A549 (cell line): ENCODE measurements around the gene SLC25A4. TPM values are rescaled to one million over a fixed set of nuclear protein-coding genes. Genes with fewer than 3 reads are reported as not detected.

Experiments
- ATAC-seq, 2 experiments: fragments of 200-7000 bp in 1 of 2; fragments of >200 bp in 1 of 2; cut with Nextera tagmentation in 1 of 2; cut with Tn5 transposase in 1 of 2; 3 replicates each; pipeline versions ENCODE4 v1.8.0 to v1.9.1; 2018 to 2020; ENCODE audit warnings: mild to moderate bottlenecking in 1 of 2, moderate library complexity in 1 of 2
- CTCF ChIA-PET: fragments of 300-600 bp; sonication (Branson Sonifier 250); formaldehyde crosslinking; extraction: SDS; loops from one replicate; lab custom pipeline; 2021; ENCODE audit warnings: antibody characterized with exemption, inconsistent platforms; lab: Yijun Ruan, JAX
- POLR2A ChIA-PET: fragments of 350-600 bp; formaldehyde crosslinking; extraction: SDS; loops from one replicate; lab custom pipeline; 2021; ENCODE audit warnings: antibody characterized with exemption, inconsistent platforms; lab: Yijun Ruan, JAX
- DNase-seq, 2 experiments: peaks; one replicate each; pipeline versions ENCODE4 v3.0.0 to v3.0.0-alpha.2; 2011 to 2016; ENCODE audit warnings: low read depth in 1 of 2, low spot score in 1 of 2
- FAIRE-seq: peaks from 2 replicates; lab custom pipeline; 2011; peaks lifted over from hg19 to GRCh38; lab: Jason Lieb, UNC
- H3K27ac ChIP-seq, 2 experiments: fragments of >200 bp; sonication (Bioruptor Twin); formaldehyde crosslinking; 3 replicates each; pipeline ENCODE4 v1.5.1; 2016 to 2017
- H3K4me1 ChIP-seq: fragments of >200 bp; sonication (Bioruptor Twin); formaldehyde crosslinking; 3 replicates; pipeline ENCODE4 v1.6.1; 2016
- H3K4me2 ChIP-seq: fragments of >200 bp; sonication (Bioruptor Twin); formaldehyde crosslinking; 3 replicates; pipeline ENCODE4 v1.6.1; 2016
- H3K4me3 ChIP-seq: fragments of >200 bp; sonication (Bioruptor Twin); formaldehyde crosslinking; 3 replicates; pipeline ENCODE4 v1.5.1; 2016
- H3K9me3 ChIP-seq: fragments of >200 bp; sonication (Bioruptor Twin); formaldehyde crosslinking; 3 replicates; pipeline ENCODE4 v1.6.1; 2016
- BHLHE40 ChIP-seq: IDR thresholded peaks from 2 replicates; pipeline ENCODE4 v1.6.1; 2012; ENCODE audit warnings: low read depth, low read length, inconsistent platforms
- CBX2 ChIP-seq: fragments of 200-600 bp; sonication (generic); IDR thresholded peaks from 2 replicates; pipeline ENCODE4 v1.6.1; 2016; ENCODE audit warnings: low read depth, mild to moderate bottlenecking, borderline replicate concordance
- CBX8 ChIP-seq: fragments of 200-600 bp; sonication (generic); IDR thresholded peaks from 2 replicates; pipeline ENCODE4 v1.6.1; 2016
- CEBPB ChIP-seq, 2 experiments: fragments of >200 bp in 1 of 2; sonication (Bioruptor Twin) in 1 of 2; formaldehyde crosslinking in 1 of 2; IDR thresholded peaks; 2 replicates each; pipeline ENCODE4 v1.6.1; 2012 to 2016
- EHF ChIP-seq: fragments of 250-450 bp; sonication (Bioruptor Pico); IDR thresholded peaks from 2 replicates; pipeline ENCODE4 v1.5.0; 2020; ENCODE audit warnings: mild to moderate bottlenecking
- EP300 ChIP-seq, 2 experiments: fragments of >200 bp; sonication (Bioruptor Twin); formaldehyde crosslinking; IDR thresholded peaks; 2 replicates in 1 of 2; 3 replicates in 1 of 2; pipeline ENCODE4 v1.6.1; 2016 to 2017
- FOSB ChIP-seq: fragments of 250-450 bp; sonication (Bioruptor Pico); IDR thresholded peaks from 2 replicates; pipeline ENCODE4 v1.5.0; 2020; ENCODE audit warnings: mild to moderate bottlenecking, moderate library complexity
- FOSL2 ChIP-seq, 2 experiments: fragments of 450-650 bp in 1 of 2; fragments of >200 bp in 1 of 2; sonication (Bioruptor Twin) in 1 of 2; formaldehyde crosslinking; IDR thresholded peaks; 2 replicates each; pipeline versions ENCODE4 v1.5.0 to v1.6.1; 2016 to 2020; ENCODE audit warnings: mild to moderate bottlenecking in 1 of 2, moderate library complexity in 1 of 2
- GATA3 ChIP-seq: IDR thresholded peaks from 2 replicates; pipeline ENCODE4 v1.6.1; 2012; ENCODE audit warnings: borderline replicate concordance
- HES2 ChIP-seq: fragments of >200 bp; sonication (Bioruptor Twin); formaldehyde crosslinking; IDR thresholded peaks from 2 replicates; pipeline ENCODE4 v1.6.1; 2016
- HMGXB4 ChIP-seq: fragments of 250-450 bp; sonication (Bioruptor Pico); IDR thresholded peaks from 2 replicates; pipeline ENCODE4 v1.5.0; 2021; ENCODE audit warnings: mild to moderate bottlenecking, moderate library complexity, borderline replicate concordance
- HOXA7 ChIP-seq: fragments of 250-450 bp; sonication (Bioruptor Pico); IDR thresholded peaks from 2 replicates; pipeline ENCODE4 v1.5.0; 2020; ENCODE audit warnings: mild to moderate bottlenecking, moderate library complexity
- HOXB13 ChIP-seq: fragments of 250-450 bp; sonication (Bioruptor Pico); IDR thresholded peaks from 2 replicates; pipeline ENCODE4 v1.5.0; 2020; ENCODE audit warnings: low read depth, mild to moderate bottlenecking, moderate library complexity
- HOXB5 ChIP-seq: fragments of 250-450 bp; sonication (Bioruptor Pico); IDR thresholded peaks from 2 replicates; pipeline ENCODE4 v1.5.0; 2020; ENCODE audit warnings: mild to moderate bottlenecking, moderate library complexity
- JUNB ChIP-seq: fragments of >200 bp; sonication (Bioruptor Twin); formaldehyde crosslinking; IDR thresholded peaks from 2 replicates; pipeline ENCODE4 v1.6.1; 2016
- MAFK ChIP-seq: fragments of 450-650 bp; IDR thresholded peaks from 2 replicates; pipeline ENCODE4 v1.6.1; 2014; ENCODE audit not compliant: partially characterized antibody
- NPAS2 ChIP-seq: fragments of 250-450 bp; sonication (Bioruptor Pico); IDR thresholded peaks from 2 replicates; pipeline ENCODE4 v1.8.0; 2022; ENCODE audit warnings: mild to moderate bottlenecking, moderate library complexity, borderline replicate concordance
- PBX3 ChIP-seq: IDR thresholded peaks from 2 replicates; pipeline ENCODE4 v1.6.1; 2012
- POLR2AphosphoS2 ChIP-seq: conservative IDR thresholded peaks from 2 replicates; pipeline ENCODE4 v1.6.1; 2012; ENCODE audit warnings: low read length, improper control_type of control experiment, inconsistent platforms
- RAD21 ChIP-seq, 2 experiments: fragments of >200 bp in 1 of 2; sonication (Bioruptor Twin) in 1 of 2; formaldehyde crosslinking in 1 of 2; IDR thresholded peaks in 1 of 2; conservative IDR thresholded peaks in 1 of 2; 2 replicates in 1 of 2; 3 replicates in 1 of 2; pipeline ENCODE4 v1.6.1; 2012 to 2018; ENCODE audit warnings: inconsistent platforms in 1 of 2
- RARB ChIP-seq: fragments of 250-450 bp; sonication (Bioruptor Pico); IDR thresholded peaks from 2 replicates; pipeline ENCODE4 v1.8.0; 2021; ENCODE audit warnings: mild to moderate bottlenecking, moderate library complexity
- REST ChIP-seq: fragments of 200-600 bp; sonication (generic); IDR thresholded peaks from 2 replicates; pipeline ENCODE4 v1.6.1; 2016; ENCODE audit warnings: antibody characterized with exemption, mild to moderate bottlenecking, moderate library complexity
- SMC3 ChIP-seq: fragments of >200 bp; sonication (Bioruptor Twin); formaldehyde crosslinking; IDR thresholded peaks from 3 replicates; pipeline ENCODE4 v1.6.1; 2018; ENCODE audit warnings: inconsistent platforms
- TFCP2L1 ChIP-seq: fragments of 250-450 bp; sonication (Bioruptor Pico); IDR thresholded peaks from 2 replicates; pipeline ENCODE4 v1.5.0; 2021; ENCODE audit warnings: mild to moderate bottlenecking
- TP53 ChIP-seq: fragments of 250-450 bp; sonication (Bioruptor Pico); IDR thresholded peaks from 2 replicates; pipeline ENCODE4 v1.5.0; 2021; ENCODE audit warnings: mild to moderate bottlenecking, moderate library complexity
- USF2 ChIP-seq: fragments of 450-650 bp; IDR thresholded peaks from 2 replicates; pipeline ENCODE4 v1.6.1; 2014; ENCODE audit warnings: antibody characterized with exemption
- ZNF302 ChIP-seq: fragments of 250-450 bp; sonication (Bioruptor Pico); IDR thresholded peaks from 2 replicates; pipeline ENCODE4 v1.9.0; 2021; ENCODE audit warnings: inconsistent platforms, mild to moderate bottlenecking, moderate library complexity
- ZSCAN20 ChIP-seq: fragments of 250-450 bp; sonication (Bioruptor Pico); IDR thresholded peaks from 2 replicates; pipeline ENCODE4 v1.8.0; 2022; ENCODE audit warnings: mild to moderate bottlenecking, moderate library complexity
- WGBS: methylation state at CpG from one replicate; pipeline ENCODE4 v1.1.6; 2017; ENCODE audit errors: missing lambda C conversion rate; 5-methylcytosine and 5-hydroxymethylcytosine counted together
- polyA plus RNA-seq, 4 experiments: library from polyadenylated mRNA; depleted of rRNA in 3 of 4; stranded (reverse); fragments of >200 nt; fragmentation: RNase III in 1 of 4; extraction: RNeasy Plus Mini Kit Qiagen cat#74134 plus additional on column Dnase treatment in 1 of 4; gene quantifications; 2 replicates in 3 of 4; 3 replicates in 1 of 4; pipeline ENCODE4 v1.2.3, GENCODE V29; 2011 to 2017

The SLC25A4 gene
- polyA plus RNA-seq, 2 of the 4 experiments (the other 2 are of a cell fraction) = 15.4 to 16.9 TPM

- ChIA-PET CTCF (interaction anchor here (1.2 to 5.3 kb wide), 5 partner anchors 10 to 353 kb away, joined by 3 to 34 read pairs (median 4); no protein-coding TSS in a partner anchor), POLR2A (no interaction called here)
- DNase-seq (no peak), FAIRE-seq (no peak), ATAC-seq (no peak)
- Histone ChIP-seq H3K9me3 (no peaks in the 10 kb centered on the region), H3K27ac (no peak overlapping the region), H3K4me3 (no peak overlapping the region), H3K4me2 (no peak overlapping the region), H3K4me1 (no peaks in the 10 kb centered on the region)
- TF ChIP-seq MAFK = no peak
- no peak for TF ChIP-seq HES2
- TF ChIP-seq ZSCAN20 = no peak
- TF ChIP-seq SMC3 = no peak
- no peak for TF ChIP-seq HOXB5 (CRISPR knock-in tag)
- no peak for TF ChIP-seq BHLHE40
- TF ChIP-seq CEBPB (IDR thresholded peaks at IDR 0.05) = no peak
- no peak for TF ChIP-seq REST
- no peak for TF ChIP-seq ZNF302 (CRISPR knock-in tag)
- no peak for TF ChIP-seq JUNB
- no peak for TF ChIP-seq HOXA7 (CRISPR knock-in tag)
- TF ChIP-seq USF2 = no peak
- TF ChIP-seq RAD21 (conservative IDR thresholded peaks at IDR 0.05 in 1 of 2, IDR thresholded peaks at IDR 0.05 in 1 of 2) = no peak
- TF ChIP-seq POLR2AphosphoS2 = no peak
- TF ChIP-seq TFCP2L1 (CRISPR knock-in tag) = no peak
These were observed 44.6 kb upstream of the SLC25A4 start for GRCh38 chr4:185098474-185098873.

- TF ChIP-seq RARB (no peak), HOXB5 (CRISPR knock-in tag) (no peak), MAFK (no peak), CBX8 (no peak), HOXB13 (CRISPR knock-in tag) (no peak), HOXA7 (CRISPR knock-in tag) (no peak), SMC3 (no peak), EP300 (IDR thresholded peaks at IDR 0.05) (no peak), USF2 (no peak), FOSB (no peak), CEBPB (IDR thresholded peaks at IDR 0.05) (no peak), PBX3 (no peak), HMGXB4 (CRISPR knock-in tag) (no peak), FOSL2 (IDR thresholded peaks at IDR 0.05) (no peak), FOSL2 (CRISPR knock-in tag; IDR thresholded peaks at IDR 0.05) (no peak), GATA3 (no peak), CBX2 (no peak), EHF (CRISPR knock-in tag) (no peak), NPAS2 (no peak), TP53 (CRISPR knock-in tag) (no peak)
- POLR2A ChIA-PET = no interaction called here
- WGBS = 43% methylated on average over 6 of the region's 8 CpGs
- DNase-seq = no peak
- Histone ChIP-seq H3K27ac (no peak overlapping the region), H3K4me1 (no peaks in the 10 kb centered on the region), H3K4me2 (no peak overlapping the region), H3K4me3 (no peak overlapping the region), H3K9me3 (no peaks in the 10 kb centered on the region)
- no peak for ATAC-seq
- FAIRE-seq = no peak
- CTCF ChIA-PET = interaction anchor here (1.4 kb wide), 1 partner anchor 94 kb away, joined by 3 read pairs; no protein-coding TSS in a partner anchor
These were observed 43.9 kb upstream of the SLC25A4 start for GRCh38 chr4:185099024-185099682.
